Thoracic aorta (tissue), 2 donors: Measurements from ENCODE around the gene CSPG4. TPM values are rescaled to one million over a fixed set of nuclear protein-coding genes. Genes with fewer than 3 reads are reported as not detected.

Experiments used
- ATAC-seq: fragments of 150-250 bp; one replicate; pipeline ENCODE4 v1.8.0; 2017; ENCODE audit warnings: low read depth; ENCODE audit not compliant: insufficient number of reproducible peaks, low FRiP score
- DNase-seq: peaks from one replicate; pipeline ENCODE4 v3.0.0-alpha.2; 2020; ENCODE audit warnings: low spot score
- H3K27ac ChIP-seq, 2 donors: fragments of 200-600 bp; sonication (generic); 1 replicate in 1 of 2; 2 replicates in 1 of 2; pipeline ENCODE4 v1.5.1; 2016; ENCODE audit warnings: mild to moderate bottlenecking in 2 of 2, moderate library complexity in 2 of 2
- H3K27me3 ChIP-seq: fragments of 200-600 bp; sonication (generic); replicated peaks from 2 replicates; pipeline ENCODE4 v1.6.0; 2016; ENCODE audit warnings: mild to moderate bottlenecking; ENCODE audit not compliant: insufficient read depth
- H3K36me3 ChIP-seq: fragments of 200-600 bp; sonication (generic); one replicate; pipeline ENCODE4 v1.5.1; 2016
- H3K4me1 ChIP-seq, 2 donors: fragments of 200-600 bp; sonication (generic); 1 replicate in 1 of 2; 2 replicates in 1 of 2; pipeline versions ENCODE4 v1.5.1 to v1.6.0; 2016; ENCODE audit warnings: low read depth in 2 of 2, mild to moderate bottlenecking in 1 of 2; ENCODE audit not compliant: control insufficient read depth in 1 of 2
- H3K4me3 ChIP-seq: fragments of 200-600 bp; sonication (generic); 2 replicates; pipeline ENCODE4 v1.5.1; 2016; ENCODE audit warnings: mild to moderate bottlenecking
- H3K9me3 ChIP-seq: fragments of 200-600 bp; sonication (generic); 2 replicates; pipeline ENCODE4 v1.5.1; 2016
- CTCF ChIP-seq: fragments of 200-600 bp; sonication (generic); IDR thresholded peaks from one replicate; pipeline ENCODE4 v1.5.1; 2019; ENCODE audit warnings: antibody characterized with exemption
- total RNA-seq, 2 donors: library from RNA; depleted of rRNA; stranded (reverse); fragments of >200 nt; gene quantifications; one replicate each; pipeline versions ENCODE4 v1.1.0 to v1.2.3, GENCODE V29; 2016

The CSPG4 gene
- total RNA-seq, 2 donors from 2014 or later, result 252 to 263 TPM

- no peak for TF ChIP-seq CTCF
- ATAC-seq (no peak), DNase-seq (no peak)
- Histone ChIP-seq H3K27me3 (no peaks in the 10 kb centered on the region), H3K4me3 (no peak overlapping the region), H3K9me3 (no peaks in the 10 kb centered on the region), H3K4me1 (peaks cover 4 to 28% of the 10 kb centered on the region in 2 donors), H3K27ac (peak overlapping the region in 1 of 2 donors; percentile 26), H3K36me3 (no peaks in the 10 kb centered on the region)
Measured at GRCh38 chr15:75644376-75644775, 68.3 kb downstream of the CSPG4 start.

GRCh38 chr15:75641603-75642002 is 71.0 kb downstream of the CSPG4 start:
- no peak overlapping the region for H3K27ac ChIP-seq
- H3K4me1 ChIP-seq, result peaks cover 21 to 43% of the 10 kb centered on the region in 2 donors
- H3K9me3 ChIP-seq, result no peaks in the 10 kb centered on the region
- no peak for DNase-seq
- TF ChIP-seq CTCF, result no peak
- no peaks in the 10 kb centered on the region for H3K36me3 ChIP-seq
- H3K27me3 ChIP-seq, result no peaks in the 10 kb centered on the region
- no peak for ATAC-seq
- no peak overlapping the region for H3K4me3 ChIP-seq

GRCh38 chr15:75641179-75641503 is 71.5 kb downstream of the CSPG4 start:
- no peaks in the 10 kb centered on the region for H3K36me3 ChIP-seq
- H3K4me1 ChIP-seq, result peaks cover 20 to 43% of the 10 kb centered on the region in 2 donors
- ATAC-seq (no peak), DNase-seq (no peak)
- H3K9me3 ChIP-seq, result no peaks in the 10 kb centered on the region
- no peak for TF ChIP-seq CTCF
- no peak overlapping the region for H3K4me3 ChIP-seq
- peak overlapping the region in 1 of 2 donors; percentile 94 for H3K27ac ChIP-seq
- H3K27me3 ChIP-seq, result no peaks in the 10 kb centered on the region

- DNase-seq (no peak), ATAC-seq (peak; percentile 2)
- H3K9me3 ChIP-seq, result no peaks in the 10 kb centered on the region
- H3K36me3 ChIP-seq, result no peaks in the 10 kb centered on the region
- no peaks in the 10 kb centered on the region for H3K27me3 ChIP-seq
- peak overlapping the region; percentile 93 for H3K4me3 ChIP-seq
- peaks cover 17 to 42% of the 10 kb centered on the region in 2 donors for H3K4me1 ChIP-seq
- TF ChIP-seq CTCF, result no peak
- peak overlapping the region; percentile 94 to 95 for H3K27ac ChIP-seq
Measured at GRCh38 chr15:75640483-75641178, 72.0 kb downstream of the CSPG4 start.

GRCh38 chr15:75639709-75640482 is 72.8 kb downstream of the CSPG4 start, which contains the start of gene IMP3:
IMP3 (minus strand) TSS chr15:75640224; CDS start chr15:75640168, 56 bp downstream.
- Histone ChIP-seq H3K27me3 (no peaks in the 10 kb centered on the region), H3K9me3 (no peaks in the 10 kb centered on the region), H3K4me1 (peaks cover 17 to 41% of the 10 kb centered on the region in 2 donors), H3K4me3 (peak within 1 kb of the TSS; percentile 93), H3K36me3 (no peaks in the 10 kb centered on the region), H3K27ac (peak within 1 kb of the TSS; percentile 94 to 95)
- ATAC-seq (peak; percentile 89), DNase-seq (peak; percentile 88)
- TF ChIP-seq CTCF, result no peak
